Left renal pelvis (tissue), 4 donors: Measurements from ENCODE around the gene CARD16. TPM values are rescaled to one million over a fixed set of nuclear protein-coding genes. Genes with fewer than 3 reads are reported as not detected.

Experiments used
- DNase-seq, 4 donors: peaks; one replicate each; pipeline ENCODE4 v3.0.0-alpha.2; 2013; ENCODE audit warnings: low read depth in 4 of 4, low spot score in 3 of 4
- polyA plus RNA-seq, 4 donors: library from polyadenylated mRNA; unstranded; fragments of 120-200 nt; gene quantifications; one replicate each; pipeline ENCODE4 v1.2.1, GENCODE V29; 2013; ENCODE audit not compliant: insufficient read length in 4 of 4

The CARD16 gene
- polyA plus RNA-seq, 4 donors = 1.9 to 19.9 (median 3.3) TPM

DNA sequence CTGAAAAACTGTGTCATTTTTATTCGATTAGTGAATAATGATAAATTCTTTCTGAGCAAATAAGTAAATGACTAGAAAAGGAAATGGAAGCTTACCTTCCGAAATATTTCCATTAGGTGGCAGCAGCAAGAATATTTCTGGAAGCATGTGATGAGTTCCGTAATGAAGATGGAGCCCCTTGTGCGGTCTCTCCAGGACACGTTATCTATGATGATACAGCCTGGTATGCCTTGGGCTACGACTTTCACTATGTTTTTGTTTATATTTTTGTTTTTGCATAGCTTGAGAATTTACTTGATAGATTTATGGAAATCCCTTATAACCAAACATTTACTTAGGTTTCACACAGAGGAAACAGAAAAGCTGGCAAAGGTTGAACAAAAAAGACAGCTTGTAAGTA, 47.8 kb downstream of the CARD16 start:
- no peak for DNase-seq

DNA sequence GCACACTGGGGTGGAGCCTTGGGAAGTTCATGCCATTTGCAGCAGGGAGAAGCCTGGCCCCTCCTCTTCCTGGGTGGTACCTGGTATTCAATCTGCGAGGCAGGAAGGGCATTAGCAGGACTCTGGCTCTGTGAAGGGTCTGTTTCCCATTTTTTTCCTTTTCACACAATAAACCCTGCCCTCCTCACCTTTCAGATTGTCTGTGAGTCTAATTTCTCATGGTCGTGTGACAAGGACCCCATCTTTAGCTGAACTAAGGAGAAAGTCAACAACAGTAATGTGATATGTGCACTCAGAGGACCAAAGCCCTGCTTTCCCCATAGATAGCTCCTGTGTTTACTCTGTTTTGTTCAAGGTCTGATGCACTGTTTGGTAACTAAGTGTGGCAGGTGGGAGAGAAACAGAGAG, 50.1 kb downstream of the CARD16 start:
- no peak for DNase-seq

DNA sequence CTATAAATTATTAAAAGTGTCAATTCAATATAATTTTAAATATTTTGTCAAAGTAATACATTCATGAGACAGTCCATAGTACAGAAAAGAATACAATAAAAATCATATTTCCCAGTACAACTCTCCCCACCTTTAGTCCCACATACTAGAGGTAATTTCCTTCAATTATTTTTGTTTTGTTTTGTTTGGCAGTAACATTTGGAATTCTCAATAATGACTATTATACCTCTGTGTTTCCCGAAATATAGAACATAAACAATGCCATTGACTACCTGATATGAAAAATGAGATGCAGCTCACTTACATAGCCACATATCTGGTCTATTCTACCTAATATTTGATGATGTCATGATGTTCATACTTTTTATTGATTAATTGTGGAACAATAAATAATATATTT, 52.4 kb downstream of the CARD16 start:
- DNase-seq = no peak

DNA sequence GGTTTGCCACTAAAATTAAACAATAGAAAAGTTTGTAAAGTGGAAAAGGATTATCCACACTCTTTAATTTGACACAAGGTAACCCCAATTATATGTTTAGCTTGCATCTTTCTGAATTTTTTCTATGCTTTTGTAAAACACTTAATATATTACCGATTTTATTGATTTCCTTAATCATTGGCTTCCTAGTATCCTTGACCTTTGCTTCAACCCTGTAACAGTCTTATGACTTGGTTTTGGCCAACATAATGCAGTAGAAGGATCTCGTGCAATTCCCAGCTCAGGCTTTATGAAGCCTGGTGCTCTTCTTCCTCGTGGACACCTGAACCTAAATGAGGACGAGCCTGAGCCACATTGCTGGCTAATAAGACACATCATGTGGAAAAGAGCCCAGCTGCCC, 53.1 kb downstream of the CARD16 start:
- DNase-seq = no peak

Other genes with a start within 250 kb of the CARD16 start
- gene CASP12, start 146.9 kb downstream of the CARD16 start, polyA plus RNA-seq = under 1 TPM; 0.60 to 0.85 (median 0.72) TPM
- gene CASP4, start 76.8 kb downstream of the CARD16 start, polyA plus RNA-seq = 10 to 100 TPM; 20.6 to 33.2 (median 21.6) TPM
- gene CASP5, start 22.2 kb downstream of the CARD16 start, polyA plus RNA-seq = under 1 TPM in 1 of 4 donors, not detected in 3; 0.14 TPM
- gene CASP1, start 10.2 kb downstream of the CARD16 start, polyA plus RNA-seq = 1 to 10 TPM; 4.4 to 9.6 (median 6.9) TPM
- not detected for gene CARD18, start 94.4 kb upstream of the CARD16 start, polyA plus RNA-seq